ENCODE data around the gene RACGAP1. TPM values are rescaled to one million over a fixed set of nuclear protein-coding genes. Genes with fewer than 3 reads are reported as not detected.
A peak's percentile ranks its signal among the peaks of the same experiment; 100 is the strongest.
"Not testable (repeated sequence)": the region's sequence is repeated elsewhere in the genome, so short reads cannot be mapped to it uniquely, and the experiment has no call there.

The RACGAP1 gene
- total RNA-seq, 2 experiments from 2014 or later = 113 to 117 TPM

DNA sequence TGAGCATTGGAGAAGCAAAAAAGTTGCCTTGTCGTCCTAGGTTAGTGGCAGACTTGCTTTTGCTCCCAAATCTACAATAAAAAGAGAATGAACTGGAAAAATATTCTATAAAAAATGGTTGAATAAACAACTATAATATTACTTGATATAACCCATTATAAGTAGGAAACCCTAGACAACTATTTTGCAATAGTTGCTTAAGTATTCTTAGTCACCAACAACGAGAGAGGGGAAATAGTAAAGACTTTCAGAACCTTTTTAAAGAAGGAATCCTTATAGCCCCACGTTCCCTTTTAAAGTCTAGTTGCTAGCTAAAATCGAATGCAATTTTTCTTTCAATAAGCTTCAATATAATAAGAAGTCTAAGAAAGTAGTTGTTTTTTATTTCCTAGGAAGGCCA lies 35.0 kb downstream of the RACGAP1 start:
- no peak overlapping the region for H3K27ac Mint-ChIP-seq
- DNase-seq = no peak

DNA sequence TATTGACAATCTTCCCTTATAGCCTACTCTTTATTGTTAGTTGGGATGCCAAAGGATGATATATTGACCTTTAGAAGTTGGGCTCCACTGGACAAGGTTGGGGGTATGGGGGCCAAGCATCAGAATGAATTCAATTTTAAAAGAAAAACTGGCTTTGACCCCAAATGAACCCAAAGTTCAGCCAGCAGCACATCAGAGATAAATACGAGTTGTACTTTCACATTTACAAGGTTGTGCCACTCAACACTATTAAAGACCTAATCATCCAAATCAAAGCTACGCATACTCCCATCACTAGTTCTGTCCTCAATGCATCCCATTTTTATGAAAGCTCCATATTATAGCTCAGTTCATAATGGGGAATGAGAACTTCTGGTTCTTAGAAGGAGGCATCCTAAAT lies 35.9 kb downstream of the RACGAP1 start:
- POLR2A ChIA-PET; H3K27me3 Mint-ChIP-seq; H3K4me1 Mint-ChIP-seq (ENCODE audit: low read depth); DNase-seq; H3K4me3 Mint-ChIP-seq; H3K27ac Mint-ChIP-seq; intact Hi-C loops (cut with micrococcal nuclease); H3K9me3 Mint-ChIP-seq; ATAC-seq: not testable (repeated sequence)
- CTCF ChIA-PET = interaction anchor here (2.2 to 7.3 kb wide), 3 partner anchors 21 to 81 kb away, joined by 5 to 53 read pairs (median 5); no protein-coding TSS in a partner anchor
- H3K36me3 Mint-ChIP-seq (ENCODE audit: low read depth) = peaks cover 44% of the 10 kb centered on the region

More for the DNA sequence above, 35.0 kb downstream of the RACGAP1 start:
- POLR2A ChIA-PET = interaction anchor here (1.0 kb wide), 1 partner anchor 27 kb away, joined by 3 read pairs; no protein-coding TSS in a partner anchor
- no peak for ATAC-seq
- Mint-ChIP-seq H3K9me3 (no peaks in the 10 kb centered on the region), H3K4me3 (no peak overlapping the region), H3K4me1 (ENCODE audit: low read depth) (peaks cover 4% of the 10 kb centered on the region), H3K36me3 (ENCODE audit: low read depth) (peaks cover 48% of the 10 kb centered on the region), H3K27me3 (no peaks in the 10 kb centered on the region)
- TF ChIP-seq, protein P1, sequence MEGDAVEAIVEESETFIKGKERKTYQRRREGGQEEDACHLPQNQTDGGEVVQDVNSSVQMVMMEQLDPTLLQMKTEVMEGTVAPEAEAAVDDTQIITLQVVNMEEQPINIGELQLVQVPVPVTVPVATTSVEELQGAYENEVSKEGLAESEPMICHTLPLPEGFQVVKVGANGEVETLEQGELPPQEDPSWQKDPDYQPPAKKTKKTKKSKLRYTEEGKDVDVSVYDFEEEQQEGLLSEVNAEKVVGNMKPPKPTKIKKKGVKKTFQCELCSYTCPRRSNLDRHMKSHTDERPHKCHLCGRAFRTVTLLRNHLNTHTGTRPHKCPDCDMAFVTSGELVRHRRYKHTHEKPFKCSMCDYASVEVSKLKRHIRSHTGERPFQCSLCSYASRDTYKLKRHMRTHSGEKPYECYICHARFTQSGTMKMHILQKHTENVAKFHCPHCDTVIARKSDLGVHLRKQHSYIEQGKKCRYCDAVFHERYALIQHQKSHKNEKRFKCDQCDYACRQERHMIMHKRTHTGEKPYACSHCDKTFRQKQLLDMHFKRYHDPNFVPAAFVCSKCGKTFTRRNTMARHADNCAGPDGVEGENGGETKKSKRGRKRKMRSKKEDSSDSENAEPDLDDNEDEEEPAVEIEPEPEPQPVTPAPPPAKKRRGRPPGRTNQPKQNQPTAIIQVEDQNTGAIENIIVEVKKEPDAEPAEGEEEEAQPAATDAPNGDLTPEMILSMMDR (IDR thresholded peaks at IDR 0.05) = no peak
- CTCF ChIA-PET = interaction anchor here (1.7 to 7.3 kb wide), 4 partner anchors 22 to 85 kb away, joined by 4 to 53 read pairs (median 5); no protein-coding TSS in a partner anchor
- intact Hi-C loops (cut with micrococcal nuclease) = no loop called here

- H3K4me1 Mint-ChIP-seq (ENCODE audit: low read depth) = peaks cover 4% of the 10 kb centered on the region
- H3K27me3 Mint-ChIP-seq = no peaks in the 10 kb centered on the region
- H3K4me3 Mint-ChIP-seq = no peak overlapping the region
- ATAC-seq (no peak), DNase-seq (no peak)
- ChIA-PET CTCF (interaction anchor here (7.3 to 10.4 kb wide), 2 partner anchors 20 to 21 kb away, joined by 53 to 106 read pairs; no protein-coding TSS in a partner anchor), POLR2A (no interaction called here)
- peaks cover 33% of the 10 kb centered on the region for H3K36me3 Mint-ChIP-seq (ENCODE audit: low read depth)
- TF ChIP-seq, protein P1 (IDR thresholded peaks at IDR 0.05) = no peak
- intact Hi-C loops (cut with micrococcal nuclease) = no loop called here
- no peak overlapping the region for H3K27ac Mint-ChIP-seq
- H3K9me3 Mint-ChIP-seq = no peaks in the 10 kb centered on the region
Observed at GRCh38 chr12:49987625-49988303, 37.5 kb downstream of the RACGAP1 start.

DNA sequence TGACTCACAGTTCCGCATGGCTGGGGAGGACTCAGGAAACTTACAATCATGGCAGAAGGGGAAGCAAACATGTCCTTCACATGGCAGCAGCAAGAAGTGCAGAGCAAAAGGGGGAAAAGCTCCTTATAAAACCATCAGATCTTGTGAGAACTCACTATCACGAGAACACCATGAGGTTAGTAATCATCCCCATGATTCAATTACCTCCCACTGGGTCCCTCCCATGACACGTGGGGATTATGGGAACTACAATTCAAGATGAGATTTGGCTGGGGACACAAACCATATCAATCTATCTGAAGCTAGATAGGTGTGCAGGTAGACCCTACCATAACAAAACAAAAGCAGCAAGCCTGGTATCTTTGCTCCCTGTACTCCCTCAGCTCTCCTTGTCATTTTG lies 38.8 kb downstream of the RACGAP1 start:
- H3K4me3 Mint-ChIP-seq; H3K27me3 Mint-ChIP-seq; H3K4me1 Mint-ChIP-seq (ENCODE audit: low read depth); intact Hi-C loops (cut with micrococcal nuclease); H3K9me3 Mint-ChIP-seq; H3K27ac Mint-ChIP-seq; DNase-seq; ATAC-seq: not testable (repeated sequence)
- H3K36me3 Mint-ChIP-seq (ENCODE audit: low read depth) = peaks cover 22% of the 10 kb centered on the region
- CTCF ChIA-PET = interaction anchor here (1.2 to 10.4 kb wide), 3 partner anchors 20 to 84 kb away, joined by 3 to 106 read pairs (median 8); no protein-coding TSS in a partner anchor
- POLR2A ChIA-PET = interaction anchor here (1.4 kb wide), 1 partner anchor 9 kb away, joined by 4 read pairs; no protein-coding TSS in a partner anchor

DNA sequence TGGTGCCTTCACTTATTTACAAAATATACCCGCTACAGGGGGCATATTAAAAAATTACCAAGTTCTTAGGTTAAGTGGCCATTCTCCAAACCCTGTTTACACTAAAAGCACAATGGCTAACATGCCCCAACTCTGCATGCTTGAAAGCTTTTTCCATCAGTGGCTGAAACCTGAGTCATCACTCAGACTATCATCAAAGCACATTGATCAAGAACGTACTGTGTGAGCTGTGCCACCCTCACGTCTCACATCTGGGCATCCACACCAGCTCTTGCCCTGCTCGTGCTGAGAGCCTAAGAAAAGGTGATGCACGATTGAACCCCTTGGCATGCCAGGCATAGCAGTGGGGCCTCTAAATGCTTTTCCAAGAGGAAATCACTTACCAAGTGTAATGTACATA lies 39.3 kb downstream of the RACGAP1 start:
- ATAC-seq (peak; percentile 74), DNase-seq (peak; percentile 27)
- no peak overlapping the region for H3K4me3 Mint-ChIP-seq
- no peaks in the 10 kb centered on the region for H3K9me3 Mint-ChIP-seq
- H3K36me3 Mint-ChIP-seq (ENCODE audit: low read depth) = peaks cover 22% of the 10 kb centered on the region
- POLR2A ChIA-PET = interaction anchor here (1.4 kb wide), 1 partner anchor 9 kb away, joined by 4 read pairs; no protein-coding TSS in a partner anchor
- TF ChIP-seq, protein P1 (IDR thresholded peaks at IDR 0.05) = no peak
- CTCF ChIA-PET = interaction anchor here (1.2 to 10.4 kb wide), 3 partner anchors 20 to 84 kb away, joined by 3 to 106 read pairs (median 8); no protein-coding TSS in a partner anchor
- no peaks in the 10 kb centered on the region for H3K27me3 Mint-ChIP-seq
- H3K4me1 Mint-ChIP-seq (ENCODE audit: low read depth) = peaks cover 4% of the 10 kb centered on the region
- H3K27ac Mint-ChIP-seq = no peak overlapping the region
- intact Hi-C loops (cut with micrococcal nuclease) = no loop called here

Data from activated CD8-positive, alpha-beta T cell treated with anti-CD3 and anti-CD28 coated beads for 36 hours (primary cell).